IMR-90 (cell line): ENCODE data around the gene TIPIN. TPM values are rescaled to one million over a fixed set of nuclear protein-coding genes. Genes with fewer than 3 reads are reported as not detected.

ENCODE experiments used
- ATAC-seq: fragments of 200-7000 bp; cut with Tn5 transposase; 2 replicates; pipeline ENCODE4 v1.9.1; 2020; ENCODE audit warnings: low read depth, mild to moderate bottlenecking, moderate library complexity
- BruUV-seq: library from RNA; stranded (reverse); fragments of 400-500 nt; replicated peaks from 2 replicates; lab custom pipeline; 2021; lab: Mats Ljungman, UMichigan
- CTCF ChIA-PET: fragments of 300-600 bp; formaldehyde crosslinking; extraction: SDS; loops from one replicate; lab custom pipeline; 2021; ENCODE audit warnings: antibody characterized with exemption; lab: Yijun Ruan, JAX
- POLR2A ChIA-PET: fragments of 300-600 bp; sonication (Branson Sonifier 250); formaldehyde crosslinking; loops from one replicate; lab custom pipeline; 2022; ENCODE audit warnings: antibody characterized with exemption; ENCODE audit not compliant: unreplicated experiment; lab: Charles Lee
- DNase-seq: peaks from one replicate; pipeline ENCODE4 v3.0.0; 2013
- H2AFZ ChIP-seq: replicated peaks from 2 replicates; pipeline ENCODE3; 2013; ENCODE audit warnings: low read length, mild to moderate bottlenecking; ENCODE audit not compliant: poor library complexity
- H2AK5ac ChIP-seq: 2 replicates; pipeline ENCODE4 v1.6.1; 2013; ENCODE audit warnings: low read depth, low read length, inconsistent platforms
- H2AK9ac ChIP-seq: replicated peaks from 2 replicates; pipeline ENCODE3; 2013; ENCODE audit warnings: mild to moderate bottlenecking, low read depth, low read length, moderate library complexity; ENCODE audit not compliant: poor library complexity
- H2BK120ac ChIP-seq: 2 replicates; pipeline ENCODE4 v1.6.1; 2013; ENCODE audit warnings: low read depth, low read length, inconsistent platforms
- H2BK15ac ChIP-seq: 3 replicates; pipeline ENCODE4 v1.6.1; 2013; ENCODE audit warnings: low read depth, low read length, inconsistent platforms
- H2BK20ac ChIP-seq: 2 replicates; pipeline ENCODE4 v1.6.1; 2013; ENCODE audit warnings: low read depth, mild to moderate bottlenecking, inconsistent platforms, low read length, moderate library complexity
- H2BK5ac ChIP-seq: 2 replicates; pipeline ENCODE4 v1.6.1; 2013; ENCODE audit warnings: mild to moderate bottlenecking, low read depth, low read length, inconsistent platforms; ENCODE audit not compliant: poor library complexity, severe bottlenecking
- H3K14ac ChIP-seq: replicated peaks from 2 replicates; pipeline ENCODE4 v1.6.1; 2013; ENCODE audit warnings: low read depth, low read length, inconsistent platforms
- H3K18ac ChIP-seq: 2 replicates; pipeline ENCODE4 v1.6.1; 2013; ENCODE audit warnings: low read depth, low read length, control low read depth
- H3K23ac ChIP-seq: 2 replicates; pipeline ENCODE4 v1.6.1; 2013; ENCODE audit warnings: low read depth, low read length, inconsistent platforms
- H3K27ac ChIP-seq: 2 replicates; pipeline ENCODE4 v1.5.1; 2013; ENCODE audit warnings: mild to moderate bottlenecking, control low read depth, low read length; ENCODE audit not compliant: insufficient read depth
- H3K27me3 ChIP-seq: 2 replicates; pipeline ENCODE4 v1.6.1; 2013; ENCODE audit warnings: low read length; ENCODE audit not compliant: control insufficient read depth, insufficient read depth
- H3K36me3 ChIP-seq: 2 replicates; pipeline ENCODE4 v1.6.1; 2013; ENCODE audit warnings: low read length, mixed read lengths; ENCODE audit not compliant: control insufficient read depth, insufficient read depth
- H3K4ac ChIP-seq: 2 replicates; pipeline ENCODE4 v1.6.1; 2013; ENCODE audit warnings: low read depth, low read length, inconsistent platforms
- H3K4me1 ChIP-seq: 2 replicates; pipeline ENCODE4 v1.6.1; 2013; ENCODE audit warnings: low read length, mixed read lengths; ENCODE audit not compliant: control insufficient read depth, insufficient read depth
- H3K4me2 ChIP-seq: 2 replicates; pipeline ENCODE4 v1.6.1; 2013; ENCODE audit warnings: low read depth, mild to moderate bottlenecking, control low read depth, low read length, moderate library complexity
- H3K4me3 ChIP-seq: 2 replicates; pipeline ENCODE4 v1.5.1; 2013; ENCODE audit warnings: low read depth, mild to moderate bottlenecking, control low read depth, low read length, moderate library complexity; ENCODE audit not compliant: insufficient read depth
- H3K56ac ChIP-seq: 2 replicates; pipeline ENCODE4 v1.6.1; 2013; ENCODE audit warnings: low read length, inconsistent platforms; ENCODE audit not compliant: insufficient read depth; ENCODE audit errors: extremely low read depth
- H3K79me1 ChIP-seq, 2 experiments: 2 replicates each; pipeline ENCODE4 v1.6.1; 2013; ENCODE audit warnings: low read length in 2 of 2, inconsistent platforms in 1 of 2, low read depth in 1 of 2
- H3K9ac ChIP-seq: 2 replicates; pipeline ENCODE4 v1.6.1; 2013; ENCODE audit warnings: low read depth, low read length, control low read depth
- H3K9me1 ChIP-seq: 2 replicates; pipeline ENCODE4 v1.6.1; 2013; ENCODE audit warnings: low read length, inconsistent platforms; ENCODE audit not compliant: insufficient read depth
- H3K9me3 ChIP-seq: 2 replicates; pipeline ENCODE4 v1.6.1; 2013; ENCODE audit warnings: low read length; ENCODE audit not compliant: control insufficient read depth, insufficient read depth
- H4K20me1 ChIP-seq: 2 replicates; pipeline ENCODE4 v1.6.1; 2013; ENCODE audit warnings: low read length, inconsistent platforms; ENCODE audit not compliant: insufficient read depth
- H4K5ac ChIP-seq: 2 replicates; pipeline ENCODE4 v1.6.1; 2013; ENCODE audit warnings: mild to moderate bottlenecking, low read depth, low read length, control low read depth
- H4K8ac ChIP-seq, 2 experiments: 2 replicates each; pipeline ENCODE4 v1.6.1; 2013; ENCODE audit warnings: low read depth in 2 of 2, low read length in 2 of 2, control low read depth in 1 of 2, inconsistent platforms in 1 of 2
- H4K91ac ChIP-seq: 2 replicates; pipeline ENCODE4 v1.6.1; 2013; ENCODE audit warnings: low read depth, low read length, inconsistent platforms; ENCODE audit not compliant: insufficient read depth
- RCOR1 ChIP-seq: IDR thresholded peaks from 2 replicates; pipeline ENCODE4 v1.6.1; 2012; ENCODE audit warnings: mild to moderate bottlenecking, low read length, improper control_type of control experiment; ENCODE audit not compliant: insufficient replicate concordance
- RFX5 ChIP-seq: IDR thresholded peaks from 2 replicates; pipeline ENCODE4 v1.8.0; 2012; ENCODE audit warnings: low read depth, mild to moderate bottlenecking, low read length, moderate library complexity
- WGBS, 2 experiments: methylation state at CpG; one replicate each; pipeline versions ENCODE4 v1.1.5 to v1.1.7; 2013; ENCODE audit warnings: missing lambda C conversion rate in 2 of 2; ENCODE audit not compliant: insufficient read length in 1 of 2; ENCODE audit errors: extremely low coverage in 2 of 2; 5-methylcytosine and 5-hydroxymethylcytosine counted together
- dilution Hi-C: fragments of 300-500 bp; cut with HindIII; formaldehyde crosslinking; loops from one replicate; pipeline ENCODE4 v1.14.3; 2018; ENCODE audit warnings: low sequenced_read_pairs; ENCODE audit not compliant: unreplicated experiment
- in situ Hi-C: fragments of 300-500 bp; cut with MboI; formaldehyde crosslinking; loops from 3 replicates; pipeline ENCODE4 v1.14.3; 2019; ENCODE audit warnings: low sequenced_read_pairs, inconsistent platforms, mixed read lengths
- intact Hi-C: fragments of 100-400 bp; cut with micrococcal nuclease; formaldehyde crosslinking; loops from 2 replicates; pipeline ENCODE4 v1.10.0; 2022
- polyA plus RNA-seq, 3 experiments: library from polyadenylated mRNA; depleted of rRNA; stranded (reverse); fragments of >200 nt; gene quantifications; 2 replicates each; pipeline ENCODE4 v1.2.3, GENCODE V29; 2012; ENCODE audit warnings: low replicate concordance in 1 of 3
- total RNA-seq: library from RNA; depleted of rRNA; stranded (reverse); fragments of >200 nt; gene quantifications from 2 replicates; pipeline ENCODE4 v1.2.3, GENCODE V29; 2012
- TF ChIP-seq, protein P1 (sequence below): fragments of 150-350 bp; IDR thresholded peaks from 2 replicates; pipeline ENCODE4 v1.6.1; 2017; ENCODE audit warnings: mild to moderate bottlenecking, antibody characterized with exemption, low read length, low read depth

TIPIN gene
- total and polyA plus RNA-seq, 2 of the 4 experiments (the other 2 are of a cell fraction) = 6.3 to 7.3 TPM

DNA sequence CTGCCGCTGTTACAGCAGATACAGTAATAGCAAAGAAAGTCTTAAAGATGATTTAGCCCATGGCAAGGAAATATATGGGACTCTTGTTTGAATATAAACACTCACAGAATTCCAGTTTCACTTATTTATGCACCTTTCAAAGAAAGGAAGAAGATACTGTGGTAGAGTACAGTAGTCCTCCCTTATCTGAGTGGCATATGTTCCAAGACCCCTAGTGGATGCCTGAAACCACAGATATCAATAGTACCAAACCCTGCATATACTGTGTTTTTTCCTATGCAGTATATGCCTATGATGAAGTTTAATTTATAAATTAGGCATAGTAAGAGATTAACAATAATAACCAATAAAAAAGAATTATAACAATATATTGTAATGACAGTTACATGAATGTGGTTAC is 38.4 kb upstream of the TIPIN start:
- intact Hi-C loops = no loop called here
- dilution Hi-C loops = no loop called here
- CTCF ChIA-PET = no interaction called here
- no peak overlapping the region for H3K14ac ChIP-seq
- H3K56ac ChIP-seq = no peak overlapping the region
- peaks cover 1% of the 10 kb centered on the region for H3K4me1 ChIP-seq
- no peak overlapping the region for H2BK20ac ChIP-seq
- in situ Hi-C loops = no loop called here
- DNase-seq (no peak), ATAC-seq (no peak)
- H2BK120ac ChIP-seq = no peak overlapping the region
- no peak overlapping the region for H3K23ac ChIP-seq
- TF ChIP-seq RCOR1 (no peak), RFX5 (no peak)
- TF ChIP-seq, protein P1, sequence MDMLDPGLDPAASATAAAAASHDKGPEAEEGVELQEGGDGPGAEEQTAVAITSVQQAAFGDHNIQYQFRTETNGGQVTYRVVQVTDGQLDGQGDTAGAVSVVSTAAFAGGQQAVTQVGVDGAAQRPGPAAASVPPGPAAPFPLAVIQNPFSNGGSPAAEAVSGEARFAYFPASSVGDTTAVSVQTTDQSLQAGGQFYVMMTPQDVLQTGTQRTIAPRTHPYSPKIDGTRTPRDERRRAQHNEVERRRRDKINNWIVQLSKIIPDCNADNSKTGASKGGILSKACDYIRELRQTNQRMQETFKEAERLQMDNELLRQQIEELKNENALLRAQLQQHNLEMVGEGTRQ = no peak
- H3K9me1 ChIP-seq = peaks cover 14% of the 10 kb centered on the region
- H3K4me3 ChIP-seq = no peak overlapping the region
- no peak overlapping the region for H3K9ac ChIP-seq
- no peaks in the 10 kb centered on the region for H3K9me3 ChIP-seq
- POLR2A ChIA-PET = no interaction called here
- H2AK5ac ChIP-seq = no peak overlapping the region
- no peak overlapping the region for H2AK9ac ChIP-seq
- H2AFZ ChIP-seq = no peak overlapping the region
- H2BK5ac ChIP-seq = no peak overlapping the region
- H3K79me1 ChIP-seq = peaks cover 4 to 72% of the 10 kb centered on the region in 2 experiments; a peak in 3 of 4 replicates
- no peak overlapping the region for H3K18ac ChIP-seq
- H4K5ac ChIP-seq = no peak overlapping the region
- peaks cover 2% of the 10 kb centered on the region for H3K36me3 ChIP-seq
- H2BK15ac ChIP-seq = no peak overlapping the region
- H3K27ac ChIP-seq = no peak overlapping the region
- no peak overlapping the region for H3K4me2 ChIP-seq
- WGBS, 2 experiments = no CpG with 5 or more reads among the region's 1 CpG
- no peak overlapping the region for H4K8ac ChIP-seq
- no peak overlapping the region for H4K91ac ChIP-seq
- H4K20me1 ChIP-seq = peaks cover 76% of the 10 kb centered on the region
- H3K4ac ChIP-seq = no peak overlapping the region
- no TSS peak for BruUV-seq
- no peaks in the 10 kb centered on the region for H3K27me3 ChIP-seq
